ENCODE results near the gene CDKAL1. TPM values are rescaled to one million over a fixed set of nuclear protein-coding genes. Genes with fewer than 3 reads are reported as not detected.
"Not testable (repeated sequence)": the region's sequence is repeated elsewhere in the genome, so short reads cannot be mapped to it uniquely, and the experiment has no call there.

Gene CDKAL1
- 20.2 and 21.8 TPM in 2 replicates for total RNA-seq (2014; rRNA removed; shearing (Covaris generic))

GRCh38 chr6:20534295-20535262, at the start of gene CDKAL1:
Gene CDKAL1, plus strand, starts transcription at chr6:20534457. Its CDS starts 11,894 bp downstream, at chr6:20546351.
- Histone ChIP-seq H3K27me3 (no peaks in the 10 kb centered on the region), H3K9me3 (replicated peaks) (no peaks in the 10 kb centered on the region), H3K36me3 (no peaks in the 10 kb centered on the region), H3K4me3 (peak within 1 kb of the TSS; percentile 91), H3K4me1 (0 out of 2 replicates have a peak, but pooled peaks cover 3% of the 10 kb centered on the region), H3K27ac (peak within 1 kb of the TSS; percentile 98)
- peak; percentile 79 to 87 for DNase-seq

GRCh38 chr6:20486641-20487040, 47.6 kb upstream of the CDKAL1 start:
- peaks cover 21% of the 10 kb centered on the region for H3K36me3 ChIP-seq
- no peaks in the 10 kb centered on the region for H3K9me3 ChIP-seq (replicated peaks)
- no peak overlapping the region for H3K4me3 ChIP-seq
- H3K27me3 ChIP-seq, result no peaks in the 10 kb centered on the region
- H3K27ac ChIP-seq, result no peak overlapping the region
- H3K4me1 ChIP-seq, result no peaks in the 10 kb centered on the region
- DNase-seq, result no peak

GRCh38 chr6:20487669-20488375, 46.4 kb upstream of the CDKAL1 start:
- H3K4me3 ChIP-seq, result no peak overlapping the region
- DNase-seq, result no peak
- H3K27me3 ChIP-seq, result no peaks in the 10 kb centered on the region
- no peak overlapping the region for H3K27ac ChIP-seq
- H3K4me1 ChIP-seq, result no peaks in the 10 kb centered on the region
- peaks cover 14% of the 10 kb centered on the region; the same call in 1 of the 2 replicates for H3K36me3 ChIP-seq
- no peaks in the 10 kb centered on the region for H3K9me3 ChIP-seq (replicated peaks)

GRCh38 chr6:20490591-20490990, 43.7 kb upstream of the CDKAL1 start:
- no peaks in the 10 kb centered on the region for H3K9me3 ChIP-seq (replicated peaks)
- no peak overlapping the region for H3K4me3 ChIP-seq
- peaks cover 13% of the 10 kb centered on the region; the same call in 1 of the 2 replicates for H3K36me3 ChIP-seq
- no peak for DNase-seq
- no peak overlapping the region for H3K27ac ChIP-seq
- no peaks in the 10 kb centered on the region for H3K4me1 ChIP-seq
- no peaks in the 10 kb centered on the region for H3K27me3 ChIP-seq

- Histone ChIP-seq H3K27me3 (no peaks in the 10 kb centered on the region), H3K4me3 (no peak overlapping the region), H3K9me3 (replicated peaks) (no peaks in the 10 kb centered on the region), H3K27ac (no peak overlapping the region), H3K4me1 (no peaks in the 10 kb centered on the region), H3K36me3 (peaks cover 7% of the 10 kb centered on the region; the same call in 1 of the 2 replicates)
- DNase-seq, result no peak
Observed at GRCh38 chr6:20492099-20492498, 42.2 kb upstream of the CDKAL1 start.

GRCh38 chr6:20497216-20498040, 36.8 kb upstream of the CDKAL1 start:
- Histone ChIP-seq H3K36me3 (no peaks in the 10 kb centered on the region), H3K27ac (no peak overlapping the region), H3K27me3 (no peaks in the 10 kb centered on the region), H3K4me1 (peaks cover 8% of the 10 kb centered on the region), H3K4me3 (no peak overlapping the region), H3K9me3 (replicated peaks) (no peaks in the 10 kb centered on the region)
- no peak for DNase-seq

- Histone ChIP-seq H3K4me1 (peaks cover 8% of the 10 kb centered on the region), H3K27me3 (no peaks in the 10 kb centered on the region), H3K4me3 (no peak overlapping the region), H3K36me3 (no peaks in the 10 kb centered on the region), H3K27ac (no peak overlapping the region), H3K9me3 (replicated peaks) (no peaks in the 10 kb centered on the region)
- no peak for DNase-seq
Observed at GRCh38 chr6:20498041-20498385, 36.2 kb upstream of the CDKAL1 start.

GRCh38 chr6:20509212-20509611, 25.0 kb upstream of the CDKAL1 start:
- no peak overlapping the region for H3K27ac ChIP-seq
- no peak overlapping the region for H3K4me3 ChIP-seq
- no peaks in the 10 kb centered on the region for H3K9me3 ChIP-seq (replicated peaks)
- no peak for DNase-seq
- no peaks in the 10 kb centered on the region for H3K36me3 ChIP-seq
- H3K4me1 ChIP-seq, result no peaks in the 10 kb centered on the region
- H3K27me3 ChIP-seq, result no peaks in the 10 kb centered on the region

- Histone ChIP-seq H3K27me3 (no peaks in the 10 kb centered on the region), H3K9me3 (replicated peaks) (no peaks in the 10 kb centered on the region)
- no peak for DNase-seq
Observed at GRCh38 chr6:20511852-20512251, 22.4 kb upstream of the CDKAL1 start.

GRCh38 chr6:20525208-20525607, 9.0 kb upstream of the CDKAL1 start:
- not testable (repeated sequence) for H3K4me3 ChIP-seq; H3K27ac ChIP-seq; H3K9me3 ChIP-seq (replicated peaks); H3K36me3 ChIP-seq; H3K4me1 ChIP-seq; H3K27me3 ChIP-seq; DNase-seq

More at GRCh38 chr6:20511852-20512251, 22.4 kb upstream of the CDKAL1 start:
- Histone ChIP-seq H3K4me1 (no peaks in the 10 kb centered on the region), H3K36me3 (no peaks in the 10 kb centered on the region), H3K27ac (no peak overlapping the region), H3K4me3 (no peak overlapping the region)

- H3K4me3 ChIP-seq, result peak overlapping the region; percentile 36
- DNase-seq, result peak in 1 of 2 experiments; percentile 62
- not testable (repeated sequence) for H3K4me1 ChIP-seq; H3K9me3 ChIP-seq (replicated peaks); H3K36me3 ChIP-seq; H3K27me3 ChIP-seq; H3K27ac ChIP-seq
Observed at GRCh38 chr6:20529086-20529448, 5.2 kb upstream of the CDKAL1 start.

GRCh38 chr6:20532881-20533280, 1.4 kb upstream of the CDKAL1 start:
- H3K4me1 ChIP-seq, result 0 out of 2 replicates have a peak, but pooled peaks cover 3% of the 10 kb centered on the region
- H3K36me3 ChIP-seq, result no peaks in the 10 kb centered on the region
- no peak for DNase-seq
- H3K27ac ChIP-seq, result no peak overlapping the region
- H3K9me3 ChIP-seq (replicated peaks), result no peaks in the 10 kb centered on the region
- H3K27me3 ChIP-seq, result no peaks in the 10 kb centered on the region
- no peak overlapping the region for H3K4me3 ChIP-seq

GRCh38 chr6:20533746-20534294, 437 bp upstream of the CDKAL1 start:
- Histone ChIP-seq H3K9me3 (replicated peaks) (no peaks in the 10 kb centered on the region), H3K36me3 (no peaks in the 10 kb centered on the region), H3K27ac (peak overlapping the region; percentile 98), H3K4me3 (peak overlapping the region; percentile 91), H3K27me3 (no peaks in the 10 kb centered on the region), H3K4me1 (0 out of 2 replicates have a peak, but pooled peaks cover 3% of the 10 kb centered on the region)
- no peak for DNase-seq

- 0 out of 2 replicates have a peak, but pooled peaks cover 2% of the 10 kb centered on the region for H3K36me3 ChIP-seq
- no peak overlapping the region for H3K27ac ChIP-seq
- no peaks in the 10 kb centered on the region for H3K9me3 ChIP-seq (replicated peaks)
- H3K4me1 ChIP-seq, result 0 out of 2 replicates have a peak, but pooled peaks cover 3% of the 10 kb centered on the region
- no peak overlapping the region for H3K4me3 ChIP-seq
- no peaks in the 10 kb centered on the region for H3K27me3 ChIP-seq
- no peak for DNase-seq
Observed at GRCh38 chr6:20538131-20538662, 3.9 kb downstream of the CDKAL1 start.
